AG04450 (cell line): ENCODE measurements around the gene GRID1. TPM values are rescaled to one million over a fixed set of nuclear protein-coding genes. Genes with fewer than 3 reads are reported as not detected.

Source experiments
- CTCF ChIA-PET: fragments of 300-600, 350-600 bp; formaldehyde crosslinking; extraction: SDS; loops from one replicate; lab custom pipeline; 2022; ENCODE audit warnings: antibody characterized with exemption, inconsistent platforms; lab: Charles Lee
- POLR2A ChIA-PET: fragments of 350-600 bp; formaldehyde crosslinking; extraction: SDS; loops from one replicate; lab custom pipeline; 2021; ENCODE audit warnings: antibody characterized with exemption, inconsistent platforms; lab: Yijun Ruan, JAX
- DNase-seq: peaks from one replicate; pipeline ENCODE4 v3.0.0-alpha.2; 2011; ENCODE audit warnings: low read depth, low spot score
- H3K27ac ChIP-seq: one replicate; pipeline ENCODE4 v1.5.1; 2012; ENCODE audit warnings: low read depth, low read length, control low read depth
- H3K27me3 ChIP-seq: one replicate; pipeline ENCODE4 v1.6.0; 2012; ENCODE audit warnings: low read length; ENCODE audit not compliant: control insufficient read depth, insufficient read depth
- H3K4me3 ChIP-seq: 2 replicates; pipeline ENCODE4 v1.5.1; 2011; ENCODE audit warnings: mild to moderate bottlenecking, low read depth, low read length, control low read depth
- H3K9me3 ChIP-seq: 2 replicates; pipeline ENCODE4 v1.5.1; 2012; ENCODE audit warnings: low read length; ENCODE audit not compliant: control insufficient read depth, insufficient read depth
- polyA plus RNA-seq: library from polyadenylated mRNA; depleted of rRNA; stranded (reverse); fragments of >200 nt; gene quantifications from 2 replicates; pipeline ENCODE4 v1.2.3, GENCODE V29; 2011
- TF ChIP-seq, protein P1 (sequence below): IDR thresholded peaks from 2 replicates; pipeline ENCODE4 v1.5.1; 2011; ENCODE audit warnings: low read depth, low read length, control low read depth, inconsistent platforms

The GRID1 gene
- polyA plus RNA-seq, 1 experiment: not detected

GRCh38 chr10:86403183-86403797, 36.7 kb upstream of the GRID1 start:
- ChIA-PET POLR2A (no interaction called here), CTCF (no interaction called here)
- DNase-seq: no peak
- H3K27ac ChIP-seq: no peak overlapping the region
- H3K4me3 ChIP-seq: no peak overlapping the region
- H3K9me3 ChIP-seq: peaks cover 3% of the 10 kb centered on the region; the same call in 1 of the 2 replicates
- H3K27me3 ChIP-seq: no peaks in the 10 kb centered on the region
- TF ChIP-seq, protein P1, sequence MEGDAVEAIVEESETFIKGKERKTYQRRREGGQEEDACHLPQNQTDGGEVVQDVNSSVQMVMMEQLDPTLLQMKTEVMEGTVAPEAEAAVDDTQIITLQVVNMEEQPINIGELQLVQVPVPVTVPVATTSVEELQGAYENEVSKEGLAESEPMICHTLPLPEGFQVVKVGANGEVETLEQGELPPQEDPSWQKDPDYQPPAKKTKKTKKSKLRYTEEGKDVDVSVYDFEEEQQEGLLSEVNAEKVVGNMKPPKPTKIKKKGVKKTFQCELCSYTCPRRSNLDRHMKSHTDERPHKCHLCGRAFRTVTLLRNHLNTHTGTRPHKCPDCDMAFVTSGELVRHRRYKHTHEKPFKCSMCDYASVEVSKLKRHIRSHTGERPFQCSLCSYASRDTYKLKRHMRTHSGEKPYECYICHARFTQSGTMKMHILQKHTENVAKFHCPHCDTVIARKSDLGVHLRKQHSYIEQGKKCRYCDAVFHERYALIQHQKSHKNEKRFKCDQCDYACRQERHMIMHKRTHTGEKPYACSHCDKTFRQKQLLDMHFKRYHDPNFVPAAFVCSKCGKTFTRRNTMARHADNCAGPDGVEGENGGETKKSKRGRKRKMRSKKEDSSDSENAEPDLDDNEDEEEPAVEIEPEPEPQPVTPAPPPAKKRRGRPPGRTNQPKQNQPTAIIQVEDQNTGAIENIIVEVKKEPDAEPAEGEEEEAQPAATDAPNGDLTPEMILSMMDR: no peak

DNA sequence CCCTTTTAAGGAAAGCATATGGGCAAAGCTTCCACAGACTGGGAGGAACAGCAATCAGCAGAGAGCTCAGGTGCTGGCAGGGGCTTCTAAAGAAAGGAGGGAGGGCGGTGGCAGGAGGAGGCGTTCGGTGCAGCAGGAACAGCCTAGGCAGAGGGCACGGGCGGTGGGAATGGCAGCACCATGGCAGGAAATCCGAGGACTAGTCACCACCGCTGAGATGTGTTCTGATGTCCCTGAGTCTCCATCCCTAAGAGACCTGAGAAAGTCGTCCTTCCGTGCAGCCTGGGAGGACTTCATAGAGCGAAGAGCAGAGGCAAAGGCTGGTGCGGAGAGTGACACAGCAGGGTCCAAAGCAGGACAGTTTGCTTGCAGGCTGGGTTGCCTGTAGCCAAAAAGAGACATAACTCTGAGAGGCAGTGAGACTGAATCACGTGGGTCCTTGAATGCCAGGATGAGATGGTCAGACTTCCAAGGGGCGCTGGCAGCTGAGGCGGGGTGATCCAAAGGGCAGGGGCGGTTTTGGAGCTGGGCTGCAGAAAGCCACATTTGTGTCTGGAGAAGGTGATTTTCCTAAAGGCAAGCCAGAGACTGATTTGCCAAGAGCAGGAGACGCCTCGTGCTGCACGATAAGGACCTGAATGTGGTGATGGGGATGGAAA, 35.8 kb upstream of the GRID1 start:
- TF ChIP-seq, protein P1: no peak
- CTCF ChIA-PET: interaction anchor here (0.6 to 4.3 kb wide), 3 partner anchors 15 to 182 kb away, joined by 3 to 46 read pairs (median 6); no protein-coding TSS in a partner anchor
- DNase-seq: no peak
- Histone ChIP-seq H3K27me3 (no peaks in the 10 kb centered on the region), H3K4me3 (0 out of 2 replicates have a peak overlapping the region, but pooled peaks have one; percentile 1), H3K27ac (no peak overlapping the region), H3K9me3 (peaks cover 3% of the 10 kb centered on the region; the same call in 1 of the 2 replicates)
- POLR2A ChIA-PET: no interaction called here

GRCh38 chr10:86401588-86402282, 35.1 kb upstream of the GRID1 start:
- Histone ChIP-seq H3K27me3 (no peaks in the 10 kb centered on the region), H3K9me3 (peaks cover 3% of the 10 kb centered on the region; the same call in 1 of the 2 replicates), H3K27ac (no peak overlapping the region), H3K4me3 (peak overlapping the region; percentile 1; the same call in 1 of the 2 replicates)
- POLR2A ChIA-PET: no interaction called here
- TF ChIP-seq, protein P1: no peak
- CTCF ChIA-PET: interaction anchor here (0.6 to 4.3 kb wide), 7 partner anchors 9 to 300 kb away, joined by 3 to 46 read pairs (median 4); no protein-coding TSS in a partner anchor
- no peak for DNase-seq

DNA sequence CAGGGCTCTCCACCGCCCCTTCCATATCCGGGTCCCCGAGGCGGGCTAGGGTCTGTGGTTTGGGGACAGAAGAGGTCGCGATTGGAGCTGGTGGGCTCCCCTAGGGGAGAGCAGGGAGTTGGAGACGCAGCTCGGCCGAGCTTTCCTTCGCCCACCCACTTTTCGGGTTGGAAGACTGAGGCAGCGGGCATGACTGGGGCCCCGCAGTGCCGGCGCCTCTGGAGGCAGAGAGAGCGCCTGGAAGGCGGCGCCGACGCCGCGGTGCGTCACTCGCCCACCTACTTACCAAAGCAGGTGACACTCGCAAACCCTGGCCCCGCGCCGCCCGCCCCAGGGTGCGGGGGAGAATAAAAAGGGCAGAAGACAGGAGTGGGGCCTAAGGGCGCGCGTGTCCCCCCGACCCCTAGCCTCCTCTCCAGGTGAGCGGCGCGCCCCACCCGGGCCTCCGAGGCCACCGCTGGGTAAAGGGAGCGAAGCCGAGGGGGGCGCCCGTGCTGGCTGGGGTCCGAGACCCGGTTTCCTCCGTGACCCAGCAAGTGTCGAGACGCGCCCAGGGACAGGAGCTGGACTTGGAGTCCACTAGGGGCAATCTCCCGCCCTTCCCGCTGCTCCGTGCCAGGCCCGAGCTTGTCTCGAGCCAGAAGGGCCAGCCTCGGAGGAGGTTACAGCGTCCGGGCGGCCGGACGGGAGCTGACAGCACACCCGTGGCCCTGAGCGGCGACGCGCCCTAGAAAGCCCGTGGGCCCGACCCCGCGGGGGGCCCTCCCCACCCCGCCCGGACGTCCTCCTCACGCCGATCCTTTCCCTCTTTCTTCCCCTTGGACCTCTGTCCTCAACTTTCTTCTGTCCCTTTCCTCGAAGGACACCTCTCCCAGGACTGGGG, 34.4 kb upstream of the GRID1 start:
- Histone ChIP-seq H3K9me3 (peaks cover 3% of the 10 kb centered on the region; the same call in 1 of the 2 replicates), H3K27ac (peak overlapping the region; percentile 11), H3K4me3 (peak overlapping the region; percentile 66), H3K27me3 (no peaks in the 10 kb centered on the region)
- POLR2A ChIA-PET: interaction anchor here (1.3 kb wide), 1 partner anchor 10 kb away, joined by 3 read pairs; no protein-coding TSS in a partner anchor
- no peak for DNase-seq
- TF ChIP-seq, protein P1: peak; percentile 27; the same call in 1 of the 2 replicates
- CTCF ChIA-PET: interaction anchor here (0.8 to 4.3 kb wide), 25 partner anchors 8 to 301 kb away, joined by 3 to 46 read pairs (median 4); partner anchors contain the start of gene WAPL
